Measurements from ENCODE around the gene MYBL2.

GRCh38 chr20:43724383-43724782, 57.5 kb downstream of the MYBL2 start:
- no peak for TF ChIP-seq EZH2 (IDR thresholded peaks at IDR 0.05)
- TF ChIP-seq POLR2AphosphoS5 (IDR thresholded peaks at IDR 0.05; ENCODE audit: borderline replicate concordance, low read depth, low read length), result no peak
